Myocyte (in vitro differentiated cells): Measurements from ENCODE around the gene RAX2. TPM values are rescaled to one million over a fixed set of nuclear protein-coding genes. Genes with fewer than 3 reads are reported as not detected.

Experiments used
- DNase-seq: peaks from one replicate; pipeline ENCODE4 v3.0.0-alpha.2; 2012; ENCODE audit warnings: low read depth
- total RNA-seq: library from RNA; depleted of rRNA; stranded (reverse); fragments of >200 nt; gene quantifications from 2 replicates; pipeline ENCODE4 v1.2.3, GENCODE V29; 2014

Gene RAX2
- total RNA-seq, 1 donor from 2014 or later, result not detected

DNA sequence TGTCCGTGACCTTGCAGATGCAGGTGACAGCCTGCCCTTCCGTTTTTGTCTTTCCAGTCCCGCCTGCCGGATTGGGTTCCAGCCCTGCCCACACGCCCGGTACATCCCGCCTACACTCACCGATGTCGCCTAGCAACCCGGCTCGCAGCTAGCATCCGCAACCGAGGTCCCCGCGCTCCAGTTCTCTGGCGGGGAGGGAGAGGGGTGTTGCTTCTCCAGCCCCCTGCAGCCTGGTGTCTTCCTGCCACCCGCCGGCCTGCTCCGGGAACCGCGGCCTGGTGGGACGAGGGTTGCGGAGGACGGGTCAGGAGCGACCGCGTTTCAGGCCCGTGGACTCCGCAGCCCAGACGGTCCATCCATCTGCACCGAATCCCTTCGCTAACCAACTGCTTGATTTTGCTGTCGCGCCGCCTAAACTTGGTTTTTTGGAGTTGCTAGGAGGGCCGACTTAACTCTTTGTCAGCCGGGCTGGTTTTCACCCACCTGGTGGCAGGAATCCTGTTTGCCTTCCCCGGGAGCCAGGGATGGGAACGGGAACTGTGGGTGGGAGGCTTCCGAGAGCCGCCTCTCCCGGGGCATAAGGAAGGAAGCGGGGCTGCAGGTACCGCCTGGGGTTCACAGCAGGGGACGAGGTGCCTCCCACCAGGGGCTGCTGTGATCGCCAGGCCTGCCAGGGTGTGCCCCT, 29.5 kb upstream of the RAX2 start:
- DNase-seq, result peak; percentile 8

DNA sequence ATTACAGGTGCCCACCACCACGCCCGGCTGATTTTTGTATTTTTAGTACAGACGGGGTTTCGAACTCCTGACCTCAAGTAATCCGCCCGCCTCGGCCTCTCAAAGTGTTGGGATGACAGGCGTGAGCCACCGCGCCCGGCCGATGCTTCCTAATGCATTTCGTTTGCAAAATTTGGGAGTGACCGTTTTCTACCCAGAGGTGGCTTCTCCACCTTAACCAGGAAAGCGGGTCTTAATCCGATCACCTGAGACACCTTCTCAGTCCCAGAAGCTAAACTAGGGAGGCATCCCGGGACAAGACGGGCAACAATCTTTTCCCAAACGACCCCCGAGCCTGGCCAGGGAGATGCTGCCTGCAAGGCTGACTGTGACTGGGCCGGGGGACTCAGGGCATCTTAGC, 29.0 kb upstream of the RAX2 start:
- DNase-seq, result no peak

DNA sequence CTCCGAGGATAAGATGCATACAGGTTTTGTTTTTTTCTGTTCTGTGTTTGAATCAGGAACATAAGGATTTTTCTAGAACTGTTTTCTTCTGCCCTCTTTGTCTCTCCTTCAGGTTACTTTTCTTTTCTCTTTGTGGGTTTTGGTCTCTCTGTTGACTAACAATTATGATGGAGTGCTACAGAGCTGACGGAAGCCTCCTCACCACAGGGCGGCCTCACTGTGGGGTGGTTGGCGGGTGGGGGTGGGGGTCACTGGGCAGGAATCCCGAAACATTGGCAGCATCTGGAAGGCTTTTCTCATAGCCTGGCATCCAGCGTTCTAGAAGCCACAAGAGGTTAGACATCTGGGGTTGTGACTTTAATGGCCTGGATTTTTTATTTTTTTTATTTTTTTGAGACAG, 26.1 kb upstream of the RAX2 start:
- no peak for DNase-seq

DNA sequence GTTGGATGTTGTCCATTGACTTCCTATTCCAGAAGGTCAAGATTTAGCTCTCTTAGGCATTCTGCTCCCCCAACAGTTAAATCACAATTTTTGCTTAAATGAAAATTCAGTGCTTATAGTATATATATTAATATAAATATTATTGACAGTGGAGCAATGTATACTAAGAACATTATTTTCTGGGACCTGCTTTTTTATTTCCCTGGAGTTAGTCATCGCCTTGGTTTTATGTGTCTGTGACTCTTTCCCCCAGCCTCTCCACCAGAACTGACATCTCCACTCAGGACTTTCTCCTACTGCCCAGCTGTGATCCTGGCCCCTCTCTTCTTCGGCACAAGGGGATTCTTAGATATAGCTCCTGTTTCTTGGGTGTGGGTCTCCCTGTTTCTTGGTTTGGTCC, 24.3 kb upstream of the RAX2 start:
- no peak for DNase-seq

DNA sequence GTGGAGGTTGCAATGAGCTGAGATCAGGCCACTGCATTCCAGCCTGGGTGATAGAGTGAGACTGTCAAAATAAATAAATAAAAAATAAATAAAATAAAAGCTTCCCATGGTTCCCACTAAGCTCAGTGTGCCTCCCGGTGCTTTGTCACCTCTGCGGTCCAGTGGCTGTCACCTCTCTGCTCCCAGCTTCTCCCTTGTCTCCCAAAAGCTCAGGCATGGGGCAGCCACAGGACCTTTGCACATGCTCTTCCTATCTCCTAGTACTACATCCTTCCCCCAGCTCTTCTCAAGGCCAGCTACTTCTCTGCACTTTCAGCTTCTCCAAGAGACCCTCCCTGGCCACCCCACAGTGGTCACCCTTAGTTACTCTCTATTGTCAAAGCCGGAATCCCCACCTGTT, 21.8 kb upstream of the RAX2 start:
- DNase-seq, result no peak

DNA sequence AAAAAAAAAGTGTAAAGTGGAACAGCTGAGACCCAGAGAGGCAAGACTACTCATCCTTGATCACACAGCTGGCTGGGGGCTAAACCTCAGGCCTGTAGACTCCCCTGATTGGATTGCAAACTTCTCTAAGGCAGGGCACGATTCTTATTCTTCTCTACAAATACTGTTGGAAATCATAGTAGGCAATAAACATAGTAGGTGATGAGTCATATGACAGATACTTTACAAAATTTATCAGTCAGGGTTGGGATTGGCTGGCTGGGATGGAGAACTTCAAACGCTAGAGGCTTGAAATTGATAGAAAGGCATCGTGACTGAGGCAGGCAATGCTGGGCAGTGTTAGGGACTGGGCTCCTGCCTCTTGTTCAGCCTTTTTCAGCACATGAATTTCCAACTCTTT, 20.1 kb upstream of the RAX2 start:
- DNase-seq, result no peak

DNA sequence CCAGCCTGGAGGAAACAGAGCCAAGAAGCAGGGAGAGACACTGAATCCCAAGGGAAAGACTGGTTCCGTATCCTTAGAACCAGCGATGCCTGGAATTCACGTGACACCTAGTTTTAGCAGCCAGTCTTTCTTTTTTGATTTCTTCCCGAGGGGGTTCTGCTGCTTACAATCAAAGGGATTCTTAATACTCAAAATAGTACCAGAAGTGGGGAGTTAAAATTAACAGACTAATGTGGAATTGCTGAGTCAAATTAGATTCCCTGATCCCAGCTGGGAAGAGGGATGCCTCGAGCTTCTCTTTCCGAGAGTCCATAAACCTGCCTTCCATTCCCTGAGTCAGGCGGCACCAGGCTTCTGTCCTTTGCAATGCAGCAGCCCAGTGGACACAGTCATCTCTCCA, 18.9 kb upstream of the RAX2 start:
- no peak for DNase-seq

DNA sequence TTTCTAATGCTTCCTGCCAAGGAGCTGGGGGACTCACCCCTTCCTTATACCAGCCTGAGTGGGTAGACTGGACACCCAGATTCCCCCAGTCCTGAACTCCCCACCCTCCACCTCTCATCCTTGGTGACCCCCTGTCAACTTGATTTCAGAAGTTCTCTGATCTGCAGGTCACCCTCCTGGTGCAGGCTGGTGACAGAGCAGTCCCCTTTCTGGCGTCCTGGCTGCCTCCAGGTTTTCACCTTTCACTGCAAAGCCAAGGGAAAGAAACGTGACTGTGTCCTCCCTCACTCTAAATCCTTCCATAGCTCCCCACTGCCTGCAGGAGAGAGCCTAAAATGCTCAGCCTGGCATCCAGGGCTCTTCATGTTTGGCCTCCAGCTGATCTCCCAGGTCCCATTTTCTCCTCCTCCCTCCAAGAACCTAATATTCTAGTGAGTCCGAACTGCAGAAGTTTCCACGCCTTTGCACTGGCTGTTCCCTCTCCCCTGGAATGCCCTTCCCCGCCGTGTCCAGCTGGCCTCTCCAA, 18.2 kb upstream of the RAX2 start:
- no peak for DNase-seq

DNA sequence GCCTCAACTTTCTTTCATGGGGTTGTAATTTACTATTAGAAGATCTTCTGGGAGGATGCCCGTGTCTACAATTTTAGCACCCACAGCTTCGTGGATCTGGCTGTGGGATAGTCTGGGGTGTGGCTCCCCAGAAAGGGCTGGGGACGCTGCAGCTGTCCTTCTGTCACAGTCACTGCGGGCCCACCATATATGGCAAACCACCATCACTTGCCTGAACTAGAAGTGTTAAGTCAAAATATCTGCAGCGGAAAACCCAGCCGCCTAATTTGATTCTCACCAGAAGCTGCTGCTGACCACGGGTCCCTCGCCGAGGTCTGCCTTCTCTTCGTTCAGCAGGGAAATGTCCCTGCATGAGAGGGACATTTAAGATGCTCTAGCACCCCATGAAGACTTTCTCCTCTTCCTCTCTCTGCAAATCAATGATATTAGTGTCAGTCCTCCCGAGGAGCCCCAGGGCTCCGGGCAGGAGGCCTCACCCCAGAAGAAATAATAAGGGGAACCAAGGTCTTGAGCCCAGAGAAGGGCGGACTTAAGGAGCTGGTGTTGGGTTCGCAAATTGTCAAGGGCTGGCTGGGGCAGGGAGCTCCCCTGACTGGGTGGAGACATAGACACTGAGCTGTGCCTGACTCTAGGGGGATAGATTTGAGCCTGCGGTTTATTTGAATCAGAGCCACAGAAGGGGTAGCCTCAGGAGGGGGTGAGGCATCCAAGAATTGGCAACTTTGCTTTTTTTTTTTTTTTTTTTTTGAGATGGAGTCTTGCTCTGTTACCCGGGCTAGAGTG, 17.2 kb upstream of the RAX2 start:
- DNase-seq, result peak; percentile 68

DNA sequence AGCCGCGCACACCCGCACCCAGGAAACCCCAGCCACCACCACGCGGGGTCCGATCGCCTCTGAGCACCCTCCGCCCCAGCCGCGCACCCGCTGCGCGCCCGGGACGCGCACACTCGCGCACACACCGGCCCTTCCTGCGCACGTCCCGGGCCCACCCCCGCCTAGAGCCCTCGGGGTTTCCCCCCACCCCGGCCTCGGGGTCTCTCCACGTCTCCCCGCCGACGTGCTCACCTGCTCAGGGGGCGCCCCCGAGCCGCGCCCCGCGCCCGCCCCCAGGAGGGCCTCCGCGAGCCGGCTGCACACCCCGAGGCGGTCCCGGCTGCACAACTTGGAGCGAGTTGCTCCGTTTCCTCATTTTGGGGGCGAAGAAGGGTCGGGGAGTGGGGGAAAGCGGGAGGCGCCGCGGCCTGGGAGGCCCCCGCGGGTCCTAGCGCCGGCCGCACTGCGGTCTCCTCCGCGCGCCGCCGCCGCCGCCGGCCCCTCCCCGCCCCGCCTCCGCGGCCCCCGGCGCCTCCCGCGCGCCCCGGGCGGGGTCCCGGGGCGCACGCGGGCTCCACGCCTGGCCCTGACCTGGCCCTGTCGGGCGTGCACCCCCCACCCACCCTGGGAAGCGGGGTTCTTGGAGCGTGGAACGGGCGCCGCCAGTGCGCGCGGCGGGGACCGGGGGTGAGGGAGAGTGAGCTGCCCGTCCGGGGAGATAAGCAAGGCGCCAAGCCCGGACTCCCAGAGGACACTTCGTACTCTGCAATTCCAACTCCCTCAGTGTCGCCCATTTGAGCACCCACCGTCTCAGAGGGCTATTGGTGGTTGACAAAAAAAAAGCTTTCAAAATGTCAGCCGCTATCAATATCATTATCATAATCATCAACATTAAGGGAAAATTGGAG, 14.2 kb upstream of the RAX2 start, which contains the start of gene MATK:
TSS of gene MATK (minus strand) at position 444 of the 887 bp plus-strand sequence. CDS start 1,246 bp downstream, outside the sequence.
- no peak for DNase-seq

DNA sequence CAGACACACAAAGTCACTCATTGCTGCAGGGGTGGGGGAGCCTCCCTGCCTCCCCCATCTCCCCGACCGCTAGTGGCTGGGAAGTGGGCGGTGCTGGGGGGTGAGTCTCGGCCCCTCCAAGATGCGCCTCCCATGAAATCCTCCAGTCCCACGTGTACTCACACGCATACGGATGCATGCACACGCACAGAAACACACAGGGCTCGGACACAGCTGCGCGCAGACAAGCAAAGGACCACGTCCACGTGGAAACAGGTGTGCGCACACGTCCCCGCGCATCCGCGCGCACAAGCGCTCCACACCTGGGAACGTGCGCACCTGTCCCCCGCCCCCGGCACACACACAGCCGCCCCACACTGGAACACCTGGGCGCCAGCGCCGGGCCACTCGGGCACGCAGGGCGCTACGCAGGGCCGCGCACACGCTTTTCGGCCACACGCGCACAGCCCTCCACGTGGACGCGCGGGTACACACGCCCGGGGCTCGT, 13.5 kb upstream of the RAX2 start:
- no peak for DNase-seq

DNA sequence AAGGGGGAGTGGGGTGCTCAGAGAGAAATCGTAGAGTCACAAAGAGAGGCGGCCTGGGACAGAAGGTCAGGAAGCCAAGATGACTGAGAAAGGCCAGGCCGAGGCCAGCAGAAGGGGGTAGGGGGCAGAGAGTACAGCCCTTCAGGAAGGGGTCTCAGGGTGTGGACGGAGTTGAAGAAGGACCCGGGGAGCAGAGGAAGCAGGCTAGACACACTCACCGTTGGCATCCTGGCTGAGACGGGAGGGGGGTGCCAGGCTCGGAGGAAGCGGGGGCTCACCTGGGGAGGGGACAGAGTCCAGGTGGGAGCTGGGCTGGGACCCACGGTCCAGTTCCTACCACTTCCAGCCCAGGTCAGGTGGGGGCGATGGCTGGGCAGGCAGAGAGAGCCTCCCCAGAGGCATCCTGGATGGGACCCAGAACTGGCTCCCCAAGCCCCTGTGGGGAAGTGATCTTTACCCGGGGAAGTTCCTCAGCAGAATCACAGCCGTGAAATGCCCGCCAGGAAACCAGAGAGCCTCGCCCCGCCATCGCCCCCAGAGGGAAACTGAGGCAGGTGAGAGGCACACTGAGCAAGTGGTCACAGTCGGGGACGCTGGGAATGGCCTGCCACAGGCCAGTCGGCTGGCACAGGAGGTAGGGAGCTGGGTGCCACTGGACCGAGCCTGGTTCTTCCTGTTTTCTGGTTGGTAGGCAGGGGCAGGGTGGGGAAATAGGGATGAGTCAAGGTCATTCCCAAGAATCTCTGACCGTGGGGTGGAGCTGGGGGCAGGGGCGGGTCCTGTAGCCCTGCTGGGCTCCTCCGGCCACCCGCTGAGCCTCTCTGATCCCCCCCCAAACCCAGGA, 12.8 kb upstream of the RAX2 start:
- DNase-seq, result no peak

DNA sequence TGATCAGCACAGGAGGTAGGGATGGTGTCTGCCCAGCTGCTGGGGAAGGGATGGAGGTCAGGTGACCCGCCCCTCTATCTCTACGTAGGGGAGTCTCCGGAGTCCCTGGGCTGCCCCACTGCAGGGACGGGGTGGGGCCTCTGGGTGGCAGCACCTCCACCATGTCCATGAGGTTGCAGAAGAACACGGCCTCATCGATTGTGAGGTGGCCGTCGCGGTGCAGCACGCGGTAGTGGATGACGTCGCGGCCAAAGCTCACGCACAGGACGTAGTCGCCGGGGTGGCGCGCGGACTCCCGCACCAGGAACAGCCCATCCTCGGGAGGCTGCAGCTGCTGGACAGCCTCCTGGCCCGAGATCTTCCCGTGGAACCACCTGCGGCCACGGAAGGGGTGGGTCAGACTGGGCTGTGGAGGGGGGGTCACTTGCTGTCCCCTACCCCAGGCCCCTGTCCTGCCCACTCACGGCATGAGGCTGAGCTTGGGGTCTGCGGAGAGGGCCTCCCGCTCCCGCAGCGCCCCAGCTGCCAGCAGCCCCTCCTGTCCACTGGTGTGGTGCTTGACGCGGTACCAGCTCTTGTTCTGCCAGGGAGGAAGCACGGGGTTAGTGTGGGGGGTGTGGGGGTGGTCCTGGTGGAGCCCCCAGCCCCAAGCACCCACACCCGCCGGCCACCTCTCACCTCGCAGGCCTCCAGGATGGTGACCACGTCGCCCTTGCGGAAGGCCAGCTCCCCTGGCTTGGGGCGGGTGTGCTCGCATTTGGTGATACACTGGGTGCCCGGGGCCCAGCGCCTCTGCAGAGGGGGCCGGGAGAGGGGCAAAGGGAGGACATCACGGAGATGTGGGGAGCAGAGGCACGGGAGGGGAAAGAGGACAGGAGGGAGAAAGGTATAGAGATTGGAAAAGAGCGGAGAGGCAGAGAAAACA, 11.9 kb upstream of the RAX2 start:
- DNase-seq, result no peak

DNA sequence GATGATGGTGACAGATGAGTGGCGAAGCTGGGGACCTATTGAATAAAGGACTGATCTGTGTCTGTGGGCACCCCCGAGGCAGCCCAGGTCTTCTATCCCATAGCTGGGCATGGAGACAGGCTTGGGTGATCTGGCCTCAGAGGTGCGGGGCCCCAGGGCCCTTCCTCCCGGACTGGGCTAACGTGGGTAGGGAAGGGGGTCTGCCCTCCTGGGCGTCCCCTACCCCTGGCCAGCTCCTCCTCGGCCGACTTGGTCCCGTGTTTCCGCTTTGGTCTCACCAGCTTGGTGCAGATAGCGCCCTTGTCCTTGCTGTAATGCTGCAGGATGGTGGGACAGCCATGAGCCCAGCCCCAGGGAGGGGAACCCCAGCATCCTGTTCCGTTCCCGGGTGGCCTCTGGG, 10.9 kb upstream of the RAX2 start:
- no peak for DNase-seq

DNA sequence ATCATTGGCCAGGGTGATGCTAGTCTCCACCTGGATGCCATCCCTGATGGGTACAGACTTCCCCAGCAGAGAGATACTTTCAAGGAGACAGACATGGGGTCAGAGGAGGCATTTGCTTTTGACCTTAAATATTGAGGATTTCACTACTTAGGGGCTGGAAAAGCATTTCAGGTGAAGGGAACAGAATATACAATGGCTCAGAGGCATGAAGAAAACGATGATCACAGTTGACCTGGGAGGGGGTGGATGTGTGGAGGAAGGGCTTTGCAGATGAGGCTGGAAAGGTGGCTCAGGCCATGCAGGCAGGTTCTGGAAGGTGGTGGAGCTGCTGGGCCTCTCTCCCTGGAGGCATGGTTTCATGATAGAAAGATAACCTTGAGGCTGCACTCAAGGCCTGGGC, 10.3 kb upstream of the RAX2 start:
- DNase-seq, result no peak

DNA sequence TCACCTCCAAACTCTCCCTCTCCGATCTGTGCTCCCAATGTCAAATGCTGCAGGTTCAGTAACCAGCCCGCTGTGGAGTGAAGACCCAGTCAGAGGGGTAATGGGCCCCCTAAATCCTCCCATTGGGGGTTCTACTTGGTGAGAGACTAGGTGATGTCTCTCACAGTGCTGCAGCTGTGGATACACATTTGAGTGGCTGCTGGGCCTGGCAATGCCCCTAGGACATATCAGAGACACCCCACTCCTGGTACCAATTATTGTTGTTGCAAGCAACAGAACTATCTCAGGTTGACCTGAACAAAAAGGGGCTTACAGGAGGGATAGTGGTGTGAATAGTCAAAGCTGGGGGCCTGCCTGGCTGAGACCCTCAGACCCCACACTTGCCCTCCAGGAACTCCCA, 9.6 kb upstream of the RAX2 start:
- DNase-seq, result no peak

DNA sequence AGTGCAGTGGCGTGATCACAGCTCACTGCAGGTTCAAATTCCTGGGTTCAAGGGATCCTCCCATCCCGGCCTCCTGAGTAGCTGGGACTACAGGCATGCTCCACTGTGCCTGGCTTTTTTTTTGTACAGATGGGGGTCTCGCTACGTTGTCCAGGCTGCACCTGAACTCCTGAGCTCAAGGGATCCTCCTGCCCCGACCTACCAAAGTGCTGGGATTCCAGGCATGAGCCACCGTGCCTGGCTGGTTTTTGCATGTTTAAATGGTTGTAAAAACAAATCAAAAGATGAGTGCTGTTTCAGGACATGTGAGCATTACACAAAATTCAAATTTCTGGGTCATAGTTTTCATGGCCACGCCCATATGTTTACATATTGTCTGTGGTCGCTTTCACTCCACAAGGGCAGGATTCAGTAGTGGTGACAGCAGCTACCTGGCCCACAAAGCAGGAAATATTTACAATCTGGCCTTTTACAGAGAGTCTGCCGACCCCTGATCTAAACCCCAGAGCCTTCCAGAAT, 8.8 kb upstream of the RAX2 start:
- DNase-seq, result no peak

DNA sequence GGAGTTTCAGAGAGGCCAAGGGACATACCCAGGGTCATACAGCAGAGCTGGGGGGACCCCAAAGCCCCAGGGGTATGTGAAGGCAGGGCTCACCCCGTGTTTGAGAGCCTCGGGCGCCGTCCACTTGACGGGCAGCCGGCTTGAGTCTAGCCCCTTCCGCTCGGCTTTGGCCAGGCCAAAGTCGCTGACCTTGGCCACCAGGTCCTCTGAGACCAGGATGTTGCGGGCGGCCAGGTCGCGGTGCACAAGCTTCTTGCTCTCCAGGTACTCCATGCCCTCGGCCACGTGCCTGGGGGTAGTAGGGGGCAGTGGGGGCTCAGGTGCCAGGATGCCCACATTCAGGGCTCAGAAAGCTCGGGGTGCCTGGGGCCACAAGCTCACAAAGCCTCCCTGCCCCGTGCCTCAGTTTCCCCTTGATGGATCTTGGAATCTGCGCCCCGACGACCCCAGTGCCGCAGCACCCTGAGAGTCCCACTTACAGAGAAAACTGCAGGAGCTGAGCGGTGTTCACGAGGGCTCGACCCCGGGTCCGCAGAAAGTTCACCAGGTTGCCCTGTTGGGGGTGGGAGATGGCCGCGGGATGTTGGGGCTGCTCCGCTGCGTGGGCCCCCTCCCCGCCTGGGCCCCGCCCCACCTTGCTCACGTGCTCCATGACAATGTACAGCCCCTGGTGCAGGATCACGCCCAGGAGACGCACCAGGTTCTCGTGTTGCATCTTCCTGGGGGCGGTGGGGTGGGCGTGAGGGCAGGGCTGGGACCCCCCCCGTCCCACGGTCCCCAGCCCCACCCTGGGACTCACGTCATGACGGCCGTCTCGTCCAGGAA, 7.1 kb upstream of the RAX2 start:
- no peak for DNase-seq
